Omental fat pad (tissue), 4 donors: ENCODE data around the gene LPIN2. TPM values are rescaled to one million over a fixed set of nuclear protein-coding genes. Genes with fewer than 3 reads are reported as not detected.
"Not testable (repeated sequence)": the region's sequence is repeated elsewhere in the genome, so short reads cannot be mapped to it uniquely, and the experiment has no call there.

Experiments
- ATAC-seq: fragments of 150-250 bp; one replicate; pipeline ENCODE4 v1.9.1; 2016; ENCODE audit warnings: mild to moderate bottlenecking, moderate library complexity; ENCODE audit not compliant: low FRiP score
- DNase-seq: peaks from one replicate; pipeline ENCODE4 v3.0.0-alpha.2; 2019; ENCODE audit warnings: low spot score
- CTCF ChIP-seq, 3 donors: fragments of 450-650 bp; IDR thresholded peaks; one replicate each; pipeline ENCODE4 v1.5.1; 2016 to 2017; ENCODE audit warnings: antibody characterized with exemption in 3 of 3, mild to moderate bottlenecking in 3 of 3, moderate library complexity in 2 of 3
- total RNA-seq, 4 donors: library from RNA; depleted of rRNA; stranded (reverse); fragments of >200 nt; gene quantifications; one replicate each; pipeline ENCODE4 v1.1.0, GENCODE V29; 2016

Gene LPIN2
- total RNA-seq, 4 donors from 2014 or later: 21.3 to 35.5 (median 31.7) TPM

- ATAC-seq (no peak), DNase-seq (no peak)
- no peak for TF ChIP-seq CTCF (IDR thresholded peaks at IDR 0.05)
These were observed 7.5 kb downstream of the LPIN2 start for GRCh38 chr18:3005462-3005861.

GRCh38 chr18:3003766-3004165, 9.2 kb downstream of the LPIN2 start:
- ATAC-seq, DNase-seq: not testable (repeated sequence)

GRCh38 chr18:3002732-3003131, 10.2 kb downstream of the LPIN2 start:
- DNase-seq (no peak), ATAC-seq (no peak)
- TF ChIP-seq CTCF (IDR thresholded peaks at IDR 0.05): no peak

GRCh38 chr18:2998644-2999043, 14.3 kb downstream of the LPIN2 start:
- ATAC-seq (no peak), DNase-seq (no peak)
- TF ChIP-seq CTCF (IDR thresholded peaks at IDR 0.05): no peak

- DNase-seq: no peak
- TF ChIP-seq CTCF (IDR thresholded peaks at IDR 0.05): no peak
- peak; percentile 40 for ATAC-seq
These were observed 14.9 kb downstream of the LPIN2 start for GRCh38 chr18:2997846-2998564.

- DNase-seq: no peak
- no peak for ATAC-seq
- TF ChIP-seq CTCF (IDR thresholded peaks at IDR 0.05): no peak
These were observed 15.5 kb downstream of the LPIN2 start for GRCh38 chr18:2997429-2997828.

GRCh38 chr18:2994603-2995432, 18.1 kb downstream of the LPIN2 start:
- DNase-seq (no peak), ATAC-seq (no peak)
- no peak for TF ChIP-seq CTCF (IDR thresholded peaks at IDR 0.05)
